Right ventricle myocardium inferior (tissue), 1 donor: Measurements from ENCODE around the gene NEDD8. TPM values are rescaled to one million over a fixed set of nuclear protein-coding genes. Genes with fewer than 3 reads are reported as not detected.

ENCODE experiments used
- ATAC-seq: fragments of 200-7000 bp; cut with Tn5 transposase; one replicate; pipeline ENCODE4 v1.9.1; 2020; ENCODE audit warnings: mild to moderate bottlenecking, moderate library complexity
- DNase-seq: peaks from one replicate; pipeline ENCODE4 v3.0.0; 2021; ENCODE audit errors: missing footprints
- intact Hi-C: fragments of 100-400 bp; cut with DNase I; formaldehyde crosslinking; loops from one replicate; pipeline ENCODE4 v1.11.0; 2022
- total RNA-seq: library from RNA; stranded (reverse); fragmentation: NEBNext Ultra II Directional; extraction: Animal tissue kit (Norgen Biotek cat#: 25700); gene quantifications from one replicate; pipeline ENCODE4 v1.2.1, GENCODE V29; 2021
- donor health status: DM: no; HTN: yes; CAD: no; lungs with severe emphysema.

The NEDD8 gene
- total RNA-seq, 1 donor from 2014 or later, result 218 TPM

- intact Hi-C loops, result loop anchor here (2.0 to 5.0 kb wide), 3 partner anchors 42 to 108 kb away; partner anchors contain the start of genes DHRS1, NOP9, PSME2 and RNF31
- DNase-seq (no peak), ATAC-seq (no peak)
These were observed 43.1 kb downstream of the NEDD8 start for GRCh38 chr14:24189059-24189375.

DNA sequence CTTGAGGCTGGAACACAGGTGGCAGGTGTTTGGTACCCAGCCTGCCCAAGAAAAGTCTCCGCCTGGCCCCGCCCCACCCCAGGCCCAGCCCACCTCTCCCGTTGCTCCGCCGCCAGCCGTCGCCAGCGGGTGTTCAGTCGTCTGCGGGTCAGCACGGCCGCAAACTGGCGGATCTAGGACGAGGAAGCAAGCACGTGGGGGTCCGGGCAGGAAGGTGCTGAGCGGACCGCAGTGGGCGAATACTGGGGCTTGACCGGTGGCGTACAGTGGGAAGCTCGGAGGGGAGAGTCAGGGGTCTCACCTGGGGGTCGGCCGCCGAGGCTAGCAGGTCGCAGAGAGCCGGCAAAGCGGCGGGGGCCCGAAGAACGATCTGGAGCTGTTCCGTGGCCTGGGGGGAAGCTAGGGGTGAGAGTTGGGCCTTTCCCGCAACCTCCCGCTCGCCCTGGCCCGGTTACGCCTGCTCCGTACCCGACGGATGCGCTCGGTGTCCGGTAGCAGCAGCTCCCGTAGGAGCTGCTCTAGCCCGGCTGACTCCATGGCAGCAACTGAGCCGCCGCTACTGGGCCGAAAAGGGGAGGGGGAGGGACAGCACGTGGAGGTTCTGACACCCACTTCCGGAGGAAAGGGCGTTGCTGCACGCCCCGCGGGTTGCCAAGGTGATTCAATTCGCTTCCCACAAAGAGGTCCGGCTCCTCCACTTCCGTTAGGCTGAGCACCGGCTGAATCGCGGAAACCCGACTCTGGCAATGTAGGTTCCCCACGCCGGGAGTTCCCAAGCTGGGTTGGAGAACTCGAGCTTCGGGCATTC is 43.7 kb downstream of the NEDD8 start, which contains the start of gene IPO4:
Gene IPO4 (minus strand): TSS at position 566 of the 808 bp plus-strand sequence. CDS start 29 bp downstream, at position 537.
- intact Hi-C loops, result loop anchor here (2.0 to 5.0 kb wide), 3 partner anchors 41 to 109 kb away; partner anchors contain the start of genes DHRS1, NOP9, PSME2 and RNF31
- peak; percentile 96 for ATAC-seq
- DNase-seq, result peak; percentile 95

DNA sequence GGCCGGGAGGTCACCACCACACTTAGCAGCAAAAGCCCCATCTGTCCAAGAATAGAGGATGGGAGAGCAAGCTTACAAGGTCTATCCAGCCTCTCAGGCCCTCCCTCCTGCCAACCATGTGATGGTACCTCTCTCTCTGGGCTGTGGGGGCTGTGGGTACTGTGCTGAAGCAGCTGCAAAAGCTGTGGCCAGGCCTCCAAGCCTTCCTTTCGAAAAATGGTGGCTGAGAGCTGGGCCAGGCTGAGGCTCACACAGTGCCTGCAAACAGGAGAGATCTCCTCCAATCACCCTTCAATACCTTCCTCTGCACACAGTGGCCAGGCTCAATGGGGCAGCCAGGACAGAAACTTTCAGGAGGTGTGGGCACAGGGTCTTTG is 44.6 kb downstream of the NEDD8 start:
- ATAC-seq (no peak), DNase-seq (peak; percentile 57)

DNA sequence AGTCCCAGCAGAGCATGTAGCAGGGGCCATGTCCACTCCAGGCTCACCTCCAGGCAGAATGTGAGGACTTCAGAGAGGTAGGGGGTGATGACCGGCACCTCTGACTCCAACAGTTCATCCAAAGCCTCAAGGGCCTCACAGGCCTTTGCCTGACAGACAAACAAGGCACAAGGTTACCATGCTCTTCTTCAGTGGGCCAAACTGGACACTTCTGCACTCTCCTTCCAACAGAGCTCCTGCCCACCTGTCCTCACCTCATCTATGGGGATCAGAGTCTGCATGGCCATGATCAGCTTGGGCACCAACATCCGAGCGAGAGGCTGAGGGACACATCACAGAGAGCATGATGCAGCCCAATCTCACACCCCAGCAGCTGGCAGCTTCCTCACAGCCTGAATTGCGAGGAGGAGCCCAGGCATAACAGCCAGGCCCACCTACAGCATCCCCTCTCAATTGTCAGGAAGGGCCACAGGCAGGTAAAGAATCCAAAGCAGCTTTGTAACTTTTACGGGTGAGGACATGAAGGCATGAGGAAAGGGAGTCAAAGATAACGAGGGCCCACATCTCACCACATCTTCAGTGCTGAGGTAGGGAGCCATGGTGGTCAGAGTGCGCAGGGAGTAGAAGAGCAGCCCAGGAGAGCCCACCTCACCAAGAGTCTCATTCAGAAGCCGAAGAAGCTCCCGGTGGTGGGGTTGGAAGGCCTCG is 45.2 kb downstream of the NEDD8 start:
- ATAC-seq (no peak), DNase-seq (no peak)
- intact Hi-C loops, result loop anchor here (5.0 kb wide), 2 partner anchors 40 to 110 kb away; partner anchors contain the start of genes DHRS1, NOP9, PSME2 and RNF31

More for the DNA sequence above, 44.6 kb downstream of the NEDD8 start:
- intact Hi-C loops, result loop anchor here (5.0 kb wide), 2 partner anchors 40 to 110 kb away; partner anchors contain the start of genes DHRS1, NOP9, PSME2 and RNF31

GRCh38 chr14:24185741-24186140 is 46.4 kb downstream of the NEDD8 start:
- intact Hi-C loops, result loop anchor here (5.0 kb wide), 2 partner anchors 38 to 112 kb away; partner anchors contain the start of genes DHRS1, NOP9, PSME2 and RNF31
- no peak for ATAC-seq
- DNase-seq, result peak; percentile 55

- no peak for DNase-seq
- intact Hi-C loops, result loop anchor here (5.0 kb wide), 2 partner anchors 38 to 112 kb away; partner anchors contain the start of genes DHRS1, NOP9, PSME2 and RNF31
- ATAC-seq, result no peak
These were observed 47.1 kb downstream of the NEDD8 start for GRCh38 chr14:24185026-24185425.

DNA sequence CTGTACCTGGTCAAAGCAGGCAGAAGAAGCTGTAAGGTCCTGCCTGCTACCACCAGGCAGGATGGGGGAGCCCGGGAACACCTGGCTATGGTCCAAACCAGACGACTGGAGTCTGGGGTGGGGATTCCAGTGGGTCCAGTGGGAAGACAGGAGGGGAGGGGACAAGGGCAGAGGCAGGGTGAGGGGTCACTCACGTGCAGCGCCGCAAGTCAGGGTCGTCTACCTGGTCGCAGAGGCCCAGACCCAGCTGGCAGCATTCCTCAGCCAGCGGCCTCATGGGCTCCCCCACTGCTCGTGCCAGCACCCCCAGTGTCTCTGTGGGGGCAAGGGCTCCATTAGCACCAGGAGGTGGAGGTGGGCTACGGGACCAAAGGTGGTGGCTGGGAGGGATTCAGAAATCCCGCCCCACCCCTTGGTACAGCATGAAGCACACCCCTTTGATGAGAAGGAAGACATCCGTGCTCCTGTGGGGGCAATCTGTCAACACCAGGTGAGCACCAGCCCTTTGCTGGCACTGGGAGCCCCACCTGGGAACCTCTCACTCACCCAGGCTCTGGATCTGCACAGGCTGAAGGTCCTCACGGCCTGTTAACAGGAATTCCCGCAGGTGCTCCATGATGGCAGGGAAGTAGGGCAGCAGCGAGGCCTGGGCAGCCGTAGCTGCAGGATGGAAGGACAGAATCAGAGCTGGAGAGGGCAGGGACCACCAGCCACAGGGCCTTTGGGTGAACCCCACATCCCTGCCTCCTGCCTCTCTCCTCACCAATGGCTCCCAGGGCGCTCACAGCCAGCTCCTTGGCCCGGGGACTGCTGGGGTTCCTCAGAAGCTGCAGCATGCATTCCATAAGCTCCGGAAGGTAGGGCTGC is 47.8 kb downstream of the NEDD8 start:
- intact Hi-C loops, result no loop called here
- DNase-seq, result peak; percentile 44
- ATAC-seq, result no peak

DNA sequence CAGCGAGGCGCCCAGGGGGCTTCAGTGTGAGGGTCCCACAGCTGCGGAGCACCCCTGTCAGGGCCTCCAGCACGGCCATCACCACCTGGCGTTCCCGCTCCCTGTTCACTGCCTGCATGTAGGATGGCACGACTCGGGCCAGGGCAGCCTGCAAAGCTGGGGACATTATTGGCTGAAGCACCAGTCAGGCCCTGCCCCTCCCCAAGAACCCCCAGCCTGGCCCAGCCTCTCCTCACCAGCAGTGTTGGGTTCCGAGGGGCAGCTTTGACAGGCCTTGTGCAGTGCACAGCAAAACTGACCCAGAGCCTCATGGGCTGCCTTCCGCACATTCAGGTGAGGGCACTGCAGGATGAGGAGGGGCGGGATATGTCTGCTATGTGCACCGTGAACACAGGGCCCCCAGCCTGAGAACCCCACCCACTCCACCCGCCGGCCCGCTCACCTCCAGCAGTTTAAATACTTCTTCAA is 49.1 kb downstream of the NEDD8 start:
- DNase-seq (no peak), ATAC-seq (no peak)
- intact Hi-C loops, result no loop called here

GRCh38 chr14:24182110-24182882 is 49.9 kb downstream of the NEDD8 start:
- DNase-seq (no peak), ATAC-seq (no peak)
- intact Hi-C loops, result no loop called here

- intact Hi-C loops, result no loop called here
- DNase-seq, result no peak
- no peak for ATAC-seq
These were observed 50.6 kb downstream of the NEDD8 start for GRCh38 chr14:24181371-24182077.

GRCh38 chr14:24179961-24180796 is 52.0 kb downstream of the NEDD8 start:
- intact Hi-C loops, result no loop called here
- DNase-seq (no peak), ATAC-seq (peak; percentile 50)

DNA sequence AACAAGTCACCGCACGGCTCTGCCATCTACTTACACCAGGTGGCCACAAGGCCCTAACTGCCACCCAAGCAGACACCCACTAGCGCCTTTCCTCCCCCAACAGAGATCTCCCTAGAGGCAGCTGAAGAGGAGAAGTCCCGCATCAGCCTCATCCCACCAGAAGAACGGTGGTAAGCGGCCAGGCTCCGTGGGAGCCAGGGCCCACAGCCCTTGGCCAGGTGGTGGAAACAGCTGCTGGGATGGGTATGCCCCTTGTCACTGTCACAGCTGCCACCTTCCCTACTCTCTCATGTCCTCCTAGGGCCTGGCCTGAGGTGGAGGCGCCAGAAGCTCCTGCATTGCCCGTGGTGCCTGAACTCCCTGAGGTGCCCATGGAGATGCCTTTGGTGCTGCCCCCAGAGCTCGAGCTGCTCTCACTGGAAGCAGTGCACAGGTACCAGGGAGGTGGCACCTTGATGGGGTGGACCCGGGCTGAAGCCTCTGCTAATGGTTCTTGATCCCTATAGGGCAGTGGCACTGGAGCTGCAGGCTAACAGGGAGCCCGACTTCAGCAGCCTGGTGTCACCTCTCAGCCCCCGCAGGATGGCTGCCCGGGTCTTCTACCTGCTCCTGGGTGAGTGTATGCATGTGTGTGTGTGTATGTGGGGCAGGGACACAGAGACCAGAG is 52.7 kb downstream of the NEDD8 start:
- DNase-seq (no peak), ATAC-seq (no peak)
- intact Hi-C loops, result no loop called here

DNA sequence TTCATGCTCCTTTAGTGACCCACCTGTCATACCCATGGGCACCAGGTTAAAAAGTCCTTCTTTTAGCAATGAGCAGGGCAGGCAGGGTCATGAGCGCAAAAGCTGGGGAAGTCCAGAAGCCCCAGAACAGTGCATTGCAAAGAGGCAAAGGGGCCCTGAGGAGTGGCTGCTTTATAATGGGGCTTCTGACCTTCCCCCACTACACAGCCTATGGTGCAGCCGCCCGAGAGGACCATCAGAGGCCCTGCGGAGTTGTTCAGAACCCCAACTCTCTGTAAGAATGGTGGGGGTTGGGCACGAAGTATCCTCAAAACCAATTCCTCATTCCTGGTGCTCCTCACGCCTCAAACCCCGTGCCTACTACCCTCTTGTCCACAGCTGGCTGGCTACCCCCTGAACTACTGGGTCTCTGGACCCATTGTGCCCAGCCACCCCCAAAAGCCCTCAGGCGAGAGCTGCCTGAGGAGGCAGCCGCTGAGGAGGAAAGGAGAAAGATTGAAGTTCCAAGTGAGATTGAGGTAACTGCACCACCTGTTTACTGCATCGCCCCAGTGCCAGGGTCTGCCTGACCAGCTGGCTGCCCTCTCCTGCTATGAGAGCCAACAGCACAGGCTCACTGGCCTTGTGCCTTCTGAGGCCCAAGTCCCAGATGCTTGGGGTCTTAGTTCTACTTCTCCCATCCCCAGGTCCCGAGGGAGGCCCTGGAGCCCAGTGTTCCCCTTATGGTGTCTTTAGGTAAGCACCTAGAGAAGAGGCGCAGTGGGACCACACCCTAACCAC is 53.6 kb downstream of the NEDD8 start:
- DNase-seq (no peak), ATAC-seq (no peak)
- intact Hi-C loops, result no loop called here

DNA sequence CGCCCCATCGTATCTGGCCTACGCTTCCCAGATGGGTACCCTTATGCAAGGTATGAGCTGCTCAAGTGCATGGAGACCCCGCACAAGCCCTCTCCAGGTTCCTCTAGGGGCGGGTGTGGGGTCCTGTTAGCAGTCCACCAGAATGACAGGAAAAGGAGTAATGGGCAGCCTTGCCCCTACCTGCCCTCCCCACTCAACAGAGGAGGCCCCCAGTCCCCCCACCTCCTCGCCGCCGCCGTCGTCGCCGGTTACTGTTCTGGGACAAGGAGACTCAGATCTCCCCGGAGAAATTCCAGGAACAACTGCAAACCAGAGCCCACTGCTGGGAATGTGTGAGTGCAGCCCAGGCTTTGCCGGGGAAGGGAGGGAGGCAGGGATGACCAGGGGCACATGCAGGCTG is 54.3 kb downstream of the NEDD8 start:
- no peak for DNase-seq
- intact Hi-C loops, result no loop called here
- no peak for ATAC-seq
